SJCRH30 (cell line): Measurements from ENCODE around the gene TP73. TPM values are rescaled to one million over a fixed set of nuclear protein-coding genes. Genes with fewer than 3 reads are reported as not detected.
A peak's percentile ranks its signal among the peaks of the same experiment; 100 is the strongest.

ENCODE experiments used
- DNase-seq, 2 experiments: peaks; one replicate each; pipeline ENCODE4 v3.0.0-alpha.2; 2015 to 2020
- H3K27ac ChIP-seq: fragments of 250-450 bp; sonication (Bioruptor Pico); 2 replicates; pipeline ENCODE4 v1.5.1; 2020; ENCODE audit warnings: mild to moderate bottlenecking, moderate library complexity
- H3K27me3 ChIP-seq: fragments of 250-450 bp; sonication (Bioruptor Pico); 2 replicates; pipeline ENCODE4 v1.5.1; 2020; ENCODE audit warnings: mild to moderate bottlenecking, moderate library complexity
- H3K36me3 ChIP-seq: fragments of 250-450 bp; sonication (Bioruptor Pico); 2 replicates; pipeline ENCODE4 v1.5.1; 2020; ENCODE audit warnings: mild to moderate bottlenecking, moderate library complexity
- H3K4me1 ChIP-seq: fragments of 250-450 bp; sonication (Bioruptor Pico); 2 replicates; pipeline ENCODE4 v1.5.1; 2020; ENCODE audit warnings: mild to moderate bottlenecking, moderate library complexity
- H3K4me3 ChIP-seq: fragments of 250-450 bp; sonication (Bioruptor Pico); 2 replicates; pipeline ENCODE4 v1.5.1; 2020; ENCODE audit warnings: mild to moderate bottlenecking, moderate library complexity
- H3K9me3 ChIP-seq: fragments of 250-450 bp; sonication (Bioruptor Pico); replicated peaks from 2 replicates; pipeline ENCODE4 v1.5.1; 2020; ENCODE audit warnings: mild to moderate bottlenecking, moderate library complexity
- total RNA-seq: library from RNA; depleted of rRNA; stranded (reverse); fragments of >200 nt; shearing (Covaris generic); gene quantifications from 2 replicates; pipeline ENCODE4 v1.2.3, GENCODE V29; 2014

Gene TP73
- total RNA-seq, 1 experiment from 2014 or later = 14.9 TPM

GRCh38 chr1:3661631-3662030, 9.3 kb downstream of the TP73 start:
- Histone ChIP-seq H3K4me1 (peaks cover 8% of the 10 kb centered on the region; the same call in 1 of the 2 replicates), H3K36me3 (no peaks in the 10 kb centered on the region), H3K27ac (no peak overlapping the region), H3K4me3 (no peak overlapping the region), H3K27me3 (no peaks in the 10 kb centered on the region), H3K9me3 (no peaks in the 10 kb centered on the region)
- DNase-seq = no peak

- no peak for DNase-seq
- no peak overlapping the region for H3K4me3 ChIP-seq
- no peaks in the 10 kb centered on the region for H3K9me3 ChIP-seq
These were observed 9.9 kb downstream of the TP73 start for GRCh38 chr1:3662080-3662671.

GRCh38 chr1:3663999-3664699, 11.8 kb downstream of the TP73 start:
- H3K4me1 ChIP-seq = peaks cover 13% of the 10 kb centered on the region
- H3K9me3 ChIP-seq = no peaks in the 10 kb centered on the region
- H3K4me3 ChIP-seq = no peak overlapping the region
- no peak overlapping the region for H3K27ac ChIP-seq
- no peaks in the 10 kb centered on the region for H3K36me3 ChIP-seq
- DNase-seq = no peak
- no peaks in the 10 kb centered on the region for H3K27me3 ChIP-seq

More at GRCh38 chr1:3662080-3662671, 9.9 kb downstream of the TP73 start:
- Histone ChIP-seq H3K27ac (no peak overlapping the region), H3K36me3 (no peaks in the 10 kb centered on the region), H3K4me1 (peaks cover 4% of the 10 kb centered on the region; the same call in 1 of the 2 replicates), H3K27me3 (no peaks in the 10 kb centered on the region)

- Histone ChIP-seq H3K27ac (no peak overlapping the region), H3K4me3 (no peak overlapping the region), H3K9me3 (no peaks in the 10 kb centered on the region), H3K27me3 (no peaks in the 10 kb centered on the region), H3K36me3 (no peaks in the 10 kb centered on the region), H3K4me1 (peaks cover 13% of the 10 kb centered on the region)
- no peak for DNase-seq
These were observed 12.5 kb downstream of the TP73 start for GRCh38 chr1:3664700-3665375.

GRCh38 chr1:3668148-3668547, 15.8 kb downstream of the TP73 start:
- Histone ChIP-seq H3K27ac (no peak overlapping the region), H3K36me3 (no peaks in the 10 kb centered on the region), H3K27me3 (no peaks in the 10 kb centered on the region), H3K4me3 (no peak overlapping the region), H3K4me1 (peaks cover 17% of the 10 kb centered on the region), H3K9me3 (no peaks in the 10 kb centered on the region)
- DNase-seq = no peak

GRCh38 chr1:3668585-3669300, 16.4 kb downstream of the TP73 start:
- H3K4me1 ChIP-seq = peaks cover 21% of the 10 kb centered on the region
- no peaks in the 10 kb centered on the region for H3K9me3 ChIP-seq
- H3K27ac ChIP-seq = no peak overlapping the region
- H3K4me3 ChIP-seq = no peak overlapping the region
- no peaks in the 10 kb centered on the region for H3K36me3 ChIP-seq
- DNase-seq = peak; percentile 72
- no peaks in the 10 kb centered on the region for H3K27me3 ChIP-seq

- Histone ChIP-seq H3K9me3 (no peaks in the 10 kb centered on the region), H3K27me3 (no peaks in the 10 kb centered on the region), H3K36me3 (no peaks in the 10 kb centered on the region), H3K4me3 (no peak overlapping the region), H3K4me1 (peaks cover 28% of the 10 kb centered on the region), H3K27ac (no peak overlapping the region)
- no peak for DNase-seq
These were observed 17.1 kb downstream of the TP73 start for GRCh38 chr1:3669421-3669821.

- H3K4me3 ChIP-seq = no peak overlapping the region
- no peak overlapping the region for H3K27ac ChIP-seq
- H3K27me3 ChIP-seq = no peaks in the 10 kb centered on the region
- peaks cover 32% of the 10 kb centered on the region for H3K4me1 ChIP-seq
- no peaks in the 10 kb centered on the region for H3K36me3 ChIP-seq
- DNase-seq = no peak
- H3K9me3 ChIP-seq = no peaks in the 10 kb centered on the region
These were observed 17.7 kb downstream of the TP73 start for GRCh38 chr1:3669971-3670431.

GRCh38 chr1:3670823-3671265, 18.5 kb downstream of the TP73 start:
- peaks cover 32% of the 10 kb centered on the region for H3K4me1 ChIP-seq
- H3K27ac ChIP-seq = no peak overlapping the region
- H3K36me3 ChIP-seq = no peaks in the 10 kb centered on the region
- no peaks in the 10 kb centered on the region for H3K9me3 ChIP-seq
- H3K27me3 ChIP-seq = no peaks in the 10 kb centered on the region
- DNase-seq = no peak
- no peak overlapping the region for H3K4me3 ChIP-seq

GRCh38 chr1:3671371-3672180, 19.3 kb downstream of the TP73 start:
- H3K4me1 ChIP-seq = peaks cover 32% of the 10 kb centered on the region
- H3K27ac ChIP-seq = no peak overlapping the region
- no peak overlapping the region for H3K4me3 ChIP-seq
- no peaks in the 10 kb centered on the region for H3K36me3 ChIP-seq
- DNase-seq = no peak
- no peaks in the 10 kb centered on the region for H3K27me3 ChIP-seq
- H3K9me3 ChIP-seq = no peaks in the 10 kb centered on the region

GRCh38 chr1:3672231-3672970, 20.1 kb downstream of the TP73 start:
- no peaks in the 10 kb centered on the region for H3K36me3 ChIP-seq
- no peak overlapping the region for H3K4me3 ChIP-seq
- H3K27me3 ChIP-seq = no peaks in the 10 kb centered on the region
- no peak for DNase-seq
- no peaks in the 10 kb centered on the region for H3K9me3 ChIP-seq
- no peak overlapping the region for H3K27ac ChIP-seq
- peaks cover 34% of the 10 kb centered on the region for H3K4me1 ChIP-seq

- H3K27me3 ChIP-seq = no peaks in the 10 kb centered on the region
- no peak overlapping the region for H3K27ac ChIP-seq
- no peaks in the 10 kb centered on the region for H3K36me3 ChIP-seq
- DNase-seq = no peak
- peaks cover 34% of the 10 kb centered on the region for H3K4me1 ChIP-seq
- no peak overlapping the region for H3K4me3 ChIP-seq
- no peaks in the 10 kb centered on the region for H3K9me3 ChIP-seq
These were observed 20.6 kb downstream of the TP73 start for GRCh38 chr1:3672971-3673361.

- Histone ChIP-seq H3K27ac (peak overlapping the region; percentile 92), H3K27me3 (no peaks in the 10 kb centered on the region), H3K9me3 (no peaks in the 10 kb centered on the region), H3K4me3 (no peak overlapping the region; the same call in 1 of the 2 replicates), H3K36me3 (no peaks in the 10 kb centered on the region), H3K4me1 (peaks cover 30% of the 10 kb centered on the region)
- DNase-seq = no peak
These were observed 21.2 kb downstream of the TP73 start for GRCh38 chr1:3673381-3674099.
